ENCODE results near the gene PRAMEF25.
"Not testable (repeated sequence)": the region's sequence is repeated elsewhere in the genome, so short reads cannot be mapped to it uniquely, and the experiment has no call there.

PRAMEF25 gene

DNA sequence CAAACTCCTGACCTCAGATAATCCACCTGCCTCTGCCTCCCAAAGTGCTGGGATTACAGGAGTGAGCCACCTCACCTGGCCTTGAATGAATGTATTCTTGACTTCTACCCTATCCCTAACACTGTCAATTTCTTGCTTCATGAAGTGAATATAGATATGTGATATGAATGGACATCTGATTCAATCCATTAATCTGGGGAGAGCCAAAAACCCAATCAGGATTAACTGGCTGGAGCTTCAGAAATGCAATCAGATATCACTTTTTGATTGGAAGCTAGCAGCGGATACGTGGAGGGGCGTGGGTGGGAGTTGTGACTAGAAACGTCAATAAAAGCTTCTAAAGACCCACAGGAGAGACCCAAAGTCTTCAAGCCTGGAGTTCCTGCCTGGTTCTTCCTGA, at the start of gene PRAMEF25:
Gene PRAMEF25, plus strand, starts transcription at position 301 of the 400 bp plus-strand sequence. CDS start 2,920 bp downstream, outside the sequence.
- DNase-seq: not testable (repeated sequence)

DNA sequence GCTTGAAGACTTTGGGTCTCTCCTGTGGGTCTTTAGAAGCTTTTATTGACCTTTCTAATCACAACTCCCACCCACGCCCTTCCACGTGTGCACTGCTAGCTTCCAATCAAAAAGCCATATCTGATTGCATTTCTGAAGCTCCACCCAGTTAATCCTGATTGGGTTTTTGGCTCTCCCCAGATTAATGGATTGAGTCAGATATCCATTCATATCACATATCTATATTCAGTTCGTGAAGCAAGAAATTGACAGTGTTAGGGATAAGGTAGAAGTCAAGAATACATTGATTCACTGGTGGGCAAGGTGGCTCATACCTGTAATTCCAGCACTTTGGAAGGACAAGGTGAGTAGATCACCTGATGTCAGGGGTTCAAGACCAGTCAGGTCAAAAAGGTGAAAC, 14.1 kb upstream of the PRAMEF25 start, which contains the start of gene PRAMEF27:
Gene PRAMEF27, minus strand, starts transcription at position 101 of the 400 bp plus-strand sequence. CDS start 2,916 bp downstream, outside the sequence.
- not testable (repeated sequence) for DNase-seq

DNA sequence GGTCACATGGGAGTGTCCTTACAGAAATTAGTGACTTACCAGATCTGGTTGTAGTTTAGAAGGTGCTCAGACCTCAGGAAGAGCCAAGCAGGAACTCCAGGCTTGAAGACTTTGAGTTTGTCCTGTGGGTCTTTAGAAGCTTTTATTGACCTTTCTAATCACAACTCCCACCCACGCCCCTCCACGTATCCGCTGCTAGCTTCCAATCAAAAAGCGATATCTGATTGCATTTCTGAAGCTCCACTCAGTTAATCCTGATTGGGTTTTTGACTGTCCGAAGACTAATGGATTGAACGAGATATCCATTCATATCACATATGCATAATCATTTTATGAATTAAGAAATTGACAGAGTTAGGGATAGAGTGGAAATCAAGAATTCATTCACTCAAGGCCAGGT, 46.2 kb downstream of the PRAMEF25 start, which contains the start of gene HNRNPCL2:
Gene HNRNPCL2, minus strand, starts transcription at position 101 of the 400 bp plus-strand sequence. CDS start 454 bp downstream, outside the sequence.
- DNase-seq: not testable (repeated sequence)

All from CD4-positive, alpha-beta T cell treated with Interleukin-12 subunit alpha and Interleukin-12 subunit beta, for 1 hour (primary cell).